ENCODE results near the gene FAH.

DNA sequence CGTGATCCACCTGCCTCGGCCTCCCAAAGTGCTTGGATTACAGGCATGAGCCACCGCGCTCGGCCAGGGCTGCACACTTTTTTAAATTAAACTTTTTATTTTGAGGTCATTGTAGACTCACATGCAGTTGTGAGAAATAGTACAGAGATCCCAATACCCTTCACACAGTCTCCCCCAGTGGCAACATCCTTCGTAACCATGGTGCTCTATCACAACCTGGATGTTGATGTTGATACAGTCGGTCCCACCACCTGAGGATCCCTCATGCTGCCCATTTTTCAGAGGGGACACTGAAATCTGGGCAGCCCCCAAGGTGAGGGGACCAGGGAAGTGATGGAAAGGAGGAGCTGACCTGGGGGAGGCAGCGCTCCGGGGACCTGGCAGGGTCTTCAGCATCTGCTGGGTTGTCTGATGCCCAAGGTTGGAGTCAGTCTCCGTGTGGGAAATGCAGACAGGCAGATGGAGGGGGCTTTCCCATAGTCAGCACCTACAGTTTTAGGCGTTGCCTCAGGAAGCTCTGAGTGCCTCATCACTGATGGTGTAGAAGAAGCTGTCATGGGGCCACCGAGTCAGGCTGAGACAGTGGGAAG lies 17.1 kb downstream of the FAH start:
- TF ChIP-seq CTCF (IDR thresholded peaks at IDR 0.05): no peak
- no peak for TF ChIP-seq POLR2A (IDR thresholded peaks at IDR 0.05)

Measured in testis (tissue), 2 donors.